ENCODE data around the gene CYP4X1.
"Not testable (repeated sequence)": the region's sequence is repeated elsewhere in the genome, so short reads cannot be mapped to it uniquely, and the experiment has no call there.

CYP4X1 gene

GRCh38 chr1:47023268-47024140, at the start of gene CYP4X1:
CYP4X1 (plus strand) TSS chr1:47023669; CDS start chr1:47023818, 149 bp downstream.
- H3K27ac ChIP-seq, result peak within 1 kb of the TSS in 14 of 21 experiments; percentile 2 to 72 (median 40)
- peak within 1 kb of the TSS; percentile 13 to 39 (median 34) for H3K4me3 ChIP-seq

DNA sequence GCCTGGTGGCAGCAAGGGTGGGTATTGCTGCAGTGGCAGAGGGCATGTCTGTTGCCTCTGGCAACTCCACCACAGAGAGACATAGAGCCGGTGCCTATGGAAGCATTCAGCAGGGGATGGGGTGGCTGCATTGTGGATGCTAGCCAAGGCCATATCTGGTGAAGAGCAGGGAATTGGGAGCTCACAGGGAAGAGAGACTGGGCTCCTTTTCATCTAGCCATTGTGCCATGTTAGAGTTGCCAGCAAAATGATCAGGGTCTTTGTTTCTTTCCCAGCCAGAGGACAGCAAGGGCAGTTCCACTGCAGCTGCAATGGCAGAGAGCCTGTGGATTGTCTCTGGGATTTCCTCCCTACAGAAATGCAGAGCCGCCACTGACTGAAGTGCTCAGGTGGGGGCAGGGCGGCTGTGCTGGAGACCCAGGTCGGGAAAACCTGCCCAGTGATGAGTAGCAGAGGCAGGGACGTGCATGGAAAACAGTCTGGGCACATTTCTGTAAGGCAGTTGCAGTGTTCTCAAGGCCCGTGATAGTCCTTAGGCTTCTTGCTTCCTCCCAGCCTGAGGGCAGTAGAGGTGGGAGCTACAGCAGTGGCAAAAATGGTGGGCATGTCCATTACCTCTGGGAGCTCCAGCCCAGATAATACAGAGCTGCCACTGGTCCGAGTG, 40.2 kb upstream of the CYP4X1 start:
- Histone ChIP-seq H3K4me3 (no peak overlapping the region), H3K27ac (peak overlapping the region in 1 of 21 experiments; percentile 3)

- H3K4me3 ChIP-seq, result no peak overlapping the region
- H3K27ac ChIP-seq, result no peak overlapping the region
Measured at GRCh38 chr1:46983830-46984586, 39.5 kb upstream of the CYP4X1 start.

GRCh38 chr1:46990541-46990940, 32.9 kb upstream of the CYP4X1 start:
- H3K4me3 ChIP-seq, H3K27ac ChIP-seq: not testable (repeated sequence)

- no peak overlapping the region for H3K4me3 ChIP-seq
- no peak overlapping the region for H3K27ac ChIP-seq
Measured at GRCh38 chr1:46991083-46991923, 32.2 kb upstream of the CYP4X1 start.

DNA sequence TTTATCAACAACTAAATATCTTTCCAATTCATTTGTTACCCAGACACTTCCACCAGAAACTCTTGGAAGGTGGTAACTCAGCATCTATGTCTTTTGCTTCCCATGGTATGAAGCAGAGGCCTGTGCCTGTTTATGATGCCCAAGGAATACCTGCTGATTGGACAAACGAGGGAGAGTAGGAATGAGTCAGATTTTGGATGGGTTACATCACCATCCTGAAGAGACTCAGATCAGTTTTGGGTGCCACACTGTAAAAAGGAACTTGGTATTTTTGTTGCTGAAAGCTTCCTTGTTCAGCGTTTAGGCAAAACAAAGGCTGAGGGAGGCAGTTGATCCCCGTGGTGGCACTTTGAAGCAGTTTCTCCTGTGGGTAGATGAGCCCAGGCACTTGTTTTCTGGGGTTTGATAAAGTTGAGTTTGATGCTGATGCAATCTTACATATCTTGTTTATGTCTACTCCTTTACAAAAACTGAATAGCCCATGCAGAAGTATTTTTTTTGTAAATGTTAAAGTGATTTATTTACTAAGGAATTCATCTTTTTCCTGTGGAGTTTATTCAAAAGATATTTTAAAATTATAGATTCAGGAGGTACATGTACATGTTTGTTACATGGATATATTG, 26.7 kb upstream of the CYP4X1 start:
- H3K27ac ChIP-seq, result no peak overlapping the region
- H3K4me3 ChIP-seq, result no peak overlapping the region

DNA sequence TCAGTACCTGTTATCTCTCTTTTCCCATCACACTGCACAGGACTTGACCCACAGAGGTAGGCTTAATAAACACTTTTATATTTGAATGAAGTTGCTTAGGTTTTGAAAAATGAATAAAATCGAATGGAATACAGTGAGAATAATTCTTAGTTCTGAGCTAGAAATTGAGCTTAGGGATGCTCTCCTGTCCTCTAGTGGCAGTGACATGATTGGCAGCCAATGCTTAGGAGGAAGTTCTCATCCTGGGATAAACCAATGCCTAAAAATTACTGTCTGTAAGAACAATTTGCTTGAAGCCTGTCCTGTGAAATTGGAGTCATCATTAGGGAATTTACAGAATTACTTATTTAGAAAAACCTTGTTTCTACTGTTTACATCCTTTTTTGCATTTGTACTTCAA, 21.3 kb upstream of the CYP4X1 start:
- Histone ChIP-seq H3K27ac (no peak overlapping the region), H3K4me3 (no peak overlapping the region)

GRCh38 chr1:47003896-47004403, 19.5 kb upstream of the CYP4X1 start:
- Histone ChIP-seq H3K4me3 (no peak overlapping the region), H3K27ac (no peak overlapping the region)

GRCh38 chr1:47006437-47006836, 17.0 kb upstream of the CYP4X1 start:
- H3K27ac ChIP-seq, H3K4me3 ChIP-seq: not testable (repeated sequence)

- Histone ChIP-seq H3K4me3 (no peak overlapping the region), H3K27ac (no peak overlapping the region)
Measured at GRCh38 chr1:47013293-47013692, 10.2 kb upstream of the CYP4X1 start.

GRCh38 chr1:47021070-47021469, 2.4 kb upstream of the CYP4X1 start:
- no peak overlapping the region for H3K27ac ChIP-seq
- H3K4me3 ChIP-seq, result no peak overlapping the region

DNA sequence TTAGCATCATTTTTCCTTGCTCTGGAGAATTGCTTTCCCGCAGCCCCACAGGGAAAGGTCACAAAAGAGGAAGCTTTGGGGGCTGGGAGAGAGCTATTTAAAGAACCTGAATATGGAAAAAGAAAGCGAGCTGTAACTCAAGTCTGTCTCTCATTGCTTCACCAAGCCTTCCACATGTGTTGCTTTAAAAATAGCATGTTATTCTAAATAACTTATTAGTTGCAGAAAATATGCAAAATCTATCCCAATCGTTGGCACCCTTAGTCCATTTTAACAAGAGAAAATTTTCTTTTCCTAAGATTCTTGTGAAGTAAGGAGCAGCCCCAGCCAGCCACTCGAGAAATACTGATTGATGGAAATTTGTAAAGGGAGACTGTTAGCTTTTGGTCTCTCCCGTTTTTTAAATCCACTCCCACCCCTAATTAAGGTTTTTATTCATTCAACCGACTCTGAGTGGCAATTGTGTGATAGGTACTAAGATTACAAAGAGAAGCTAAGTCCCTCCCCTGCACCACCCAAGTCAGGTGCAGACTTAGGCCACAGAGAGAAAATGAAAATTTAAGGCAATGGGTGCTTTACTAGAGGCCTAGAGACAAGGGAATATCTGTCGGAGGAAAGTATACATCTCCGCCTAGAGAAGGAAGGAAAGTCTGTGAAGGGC, 802 bp downstream of the CYP4X1 start:
- Histone ChIP-seq H3K27ac (peak overlapping the region in 5 of 21 experiments; percentile 2 to 41 (median 33)), H3K4me3 (peak overlapping the region in 5 of 7 experiments; percentile 13 to 39 (median 35))

DNA sequence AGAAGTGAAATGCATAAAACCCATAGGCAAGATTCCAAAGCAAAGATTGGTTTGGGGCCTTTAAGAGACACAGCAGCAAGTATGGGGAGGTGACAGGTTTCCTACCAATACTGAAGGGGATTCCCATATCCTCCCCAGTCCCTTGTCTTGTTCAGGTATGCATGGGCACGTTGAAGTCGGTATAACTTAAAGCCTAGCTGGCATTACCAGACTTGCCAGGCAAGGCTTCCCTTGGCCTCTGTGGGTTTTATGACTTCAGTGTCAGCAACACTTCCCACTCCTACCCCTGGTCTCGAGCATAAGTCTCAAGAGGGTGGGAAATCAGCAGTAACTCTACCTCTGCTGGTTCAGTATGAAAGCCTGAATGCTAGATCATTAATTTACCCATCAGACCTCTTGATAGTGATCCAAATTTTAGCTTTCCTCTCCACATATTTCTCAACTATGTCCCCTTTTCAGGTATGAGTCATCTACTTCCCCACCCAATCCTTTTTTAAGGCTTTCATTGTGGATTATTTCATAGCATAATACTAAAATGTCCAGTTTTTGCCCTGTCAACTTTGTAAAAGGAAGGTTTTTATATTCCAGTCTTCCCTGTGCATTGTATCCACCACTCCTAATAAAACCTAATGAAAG, 6.8 kb downstream of the CYP4X1 start:
- Histone ChIP-seq H3K4me3 (no peak overlapping the region), H3K27ac (peak overlapping the region in 12 of 21 experiments; percentile 12 to 68 (median 35))

DNA sequence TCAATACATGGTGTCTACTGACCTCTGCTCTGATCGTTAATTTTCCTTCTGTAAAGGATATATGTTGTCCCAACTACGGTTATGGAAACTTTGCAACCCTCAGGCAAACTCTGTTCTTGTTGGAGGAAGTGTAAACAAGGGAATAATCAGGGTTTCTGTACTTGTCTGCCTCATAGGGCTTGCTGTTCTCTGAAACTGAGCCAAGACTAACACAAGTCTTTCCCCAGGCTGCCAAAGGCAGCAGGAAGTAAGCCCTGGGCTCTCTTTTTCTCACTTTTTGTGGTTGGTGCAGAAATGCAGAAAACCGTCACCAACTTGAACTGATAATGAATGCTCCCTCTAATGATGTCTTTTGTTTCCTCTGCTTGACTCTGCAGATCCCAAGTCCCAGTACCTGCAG, 7.6 kb downstream of the CYP4X1 start:
- peak overlapping the region in 5 of 21 experiments; percentile 39 to 68 (median 64) for H3K27ac ChIP-seq
- no peak overlapping the region for H3K4me3 ChIP-seq

DNA sequence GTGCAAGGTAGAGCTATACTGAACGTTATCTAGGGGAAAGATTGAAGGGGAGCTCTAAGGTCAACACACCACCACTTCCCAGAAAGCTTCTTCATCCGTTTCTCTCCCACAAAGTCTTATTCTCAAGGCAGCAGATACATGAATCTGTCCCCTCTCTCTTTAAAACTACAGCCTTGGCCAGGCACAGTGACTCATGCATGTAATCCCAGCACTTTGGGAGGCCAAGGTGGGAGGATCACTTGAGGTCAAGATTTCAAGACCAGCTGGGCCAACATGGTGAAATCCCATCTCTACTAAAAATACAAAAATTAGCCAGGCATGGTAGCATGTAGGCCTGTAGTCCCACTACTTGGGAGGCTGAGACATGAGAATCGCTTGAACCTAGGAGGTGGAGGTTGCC, 8.1 kb downstream of the CYP4X1 start:
- H3K27ac ChIP-seq, result peak overlapping the region in 1 of 21 experiments; percentile 8
- H3K4me3 ChIP-seq, result no peak overlapping the region

- H3K4me3 ChIP-seq, result no peak overlapping the region
- no peak overlapping the region for H3K27ac ChIP-seq
Measured at GRCh38 chr1:47036764-47037163, 13.3 kb downstream of the CYP4X1 start.

DNA sequence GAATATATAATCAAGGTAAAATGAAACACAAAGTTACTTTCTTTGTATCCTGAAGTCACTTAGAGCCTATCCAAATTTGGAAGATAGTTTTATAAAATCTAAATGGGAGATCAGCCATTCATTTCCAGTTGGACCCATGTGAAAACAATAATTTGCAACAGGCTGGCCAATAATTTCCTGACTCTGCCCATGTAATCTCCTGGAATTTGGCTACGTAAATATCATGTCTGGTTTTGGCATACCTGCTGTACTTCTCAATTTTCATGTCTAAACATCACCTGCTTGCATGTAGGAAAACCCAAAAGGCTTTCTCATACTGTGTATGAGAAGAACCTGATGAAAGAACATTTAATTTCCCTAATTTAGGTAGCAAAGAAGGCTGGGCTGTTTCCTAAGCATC, 35.9 kb downstream of the CYP4X1 start:
- no peak overlapping the region for H3K27ac ChIP-seq
- H3K4me3 ChIP-seq, result no peak overlapping the region

DNA sequence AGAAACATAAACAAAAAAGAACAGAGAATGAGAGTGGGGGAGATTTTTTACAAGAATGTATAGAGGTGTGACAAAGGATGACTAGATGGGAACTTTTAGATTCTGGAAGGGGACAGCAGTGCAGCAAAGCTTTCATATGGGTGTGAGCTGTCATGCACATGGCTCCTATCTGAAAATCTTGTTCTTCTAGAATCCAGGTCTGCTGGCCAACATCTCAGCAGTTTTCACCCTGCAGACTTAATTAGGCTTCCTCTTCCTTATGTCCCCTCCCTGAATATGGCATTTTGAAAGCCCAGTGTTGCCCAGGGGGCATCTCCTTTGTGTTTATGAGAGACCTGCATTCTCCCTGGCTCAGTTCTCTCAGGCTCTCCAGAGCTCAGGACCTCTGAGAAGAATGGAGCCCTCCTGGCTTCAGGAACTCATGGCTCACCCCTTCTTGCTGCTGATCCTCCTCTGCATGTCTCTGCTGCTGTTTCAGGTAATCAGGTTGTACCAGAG, 43.7 kb downstream of the CYP4X1 start, which contains the start of gene CYP4Z1:
Gene CYP4Z1 (plus strand): TSS at position 135 of the 498 bp plus-strand sequence. CDS start 260 bp downstream, at position 395.
- H3K4me3 ChIP-seq, result no peak within 1 kb of the TSS
- H3K27ac ChIP-seq, result no peak within 1 kb of the TSS

Measured in skin epidermis (tissue), 12 donors.